OCI-LY7 (cell line): ENCODE data around the gene NUP160. TPM values are rescaled to one million over a fixed set of nuclear protein-coding genes. Genes with fewer than 3 reads are reported as not detected.
A peak's percentile ranks its signal among the peaks of the same experiment; 100 is the strongest.
"Not testable (repeated sequence)": the region's sequence is repeated elsewhere in the genome, so short reads cannot be mapped to it uniquely, and the experiment has no call there.

Experiments used
- BruUV-seq: library from RNA; stranded (reverse); fragments of 400-500 nt; replicated peaks from 2 replicates; lab custom pipeline; 2021; lab: Mats Ljungman, UMichigan
- CTCF ChIA-PET: fragments of 300-600 bp; sonication (Branson Sonifier 250); formaldehyde crosslinking; loops from one replicate; lab custom pipeline; 2022; ENCODE audit warnings: antibody characterized with exemption; ENCODE audit not compliant: unreplicated experiment; lab: Charles Lee
- POLR2A ChIA-PET: fragments of 300-600 bp; sonication (Branson Sonifier 250); formaldehyde crosslinking; loops from one replicate; lab custom pipeline; 2022; ENCODE audit warnings: antibody characterized with exemption; lab: Charles Lee
- DNase-seq: peaks from one replicate; pipeline ENCODE4 v3.0.0-alpha.2; 2015; ENCODE audit warnings: low spot score
- H2AFZ ChIP-seq: fragments of 200-600 bp; sonication (generic), shearing (Covaris generic); 2 replicates; pipeline ENCODE4 v1.6.1; 2014; ENCODE audit warnings: mild to moderate bottlenecking, antibody characterized with exemption, low read length, moderate library complexity
- H3K27ac ChIP-seq: fragments of 200-600 bp; sonication (generic); 2 replicates; pipeline ENCODE4 v1.5.1; 2014; ENCODE audit warnings: mixed run types, low read depth, mild to moderate bottlenecking, moderate library complexity, low read length, inconsistent platforms; ENCODE audit not compliant: poor library complexity, severe bottlenecking
- H3K36me3 ChIP-seq: fragments of 200-600 bp; sonication (generic); 2 replicates; pipeline ENCODE4 v1.6.1; 2014; ENCODE audit warnings: mild to moderate bottlenecking, antibody characterized with exemption, low read length, moderate library complexity, mixed read lengths; ENCODE audit not compliant: insufficient read depth
- H3K4me1 ChIP-seq: fragments of 200-600 bp; sonication (generic); 2 replicates; pipeline ENCODE4 v1.5.1; 2014; ENCODE audit warnings: mild to moderate bottlenecking, low read length; ENCODE audit not compliant: insufficient read depth, poor library complexity, severe bottlenecking
- H3K4me2 ChIP-seq: fragments of 200-600 bp; sonication (generic); 2 replicates; pipeline ENCODE4 v1.6.1; 2014; ENCODE audit warnings: mild to moderate bottlenecking, low read length
- H3K4me3 ChIP-seq: fragments of 200-600 bp; sonication (generic); 2 replicates; pipeline ENCODE4 v1.5.1; 2014; ENCODE audit warnings: mild to moderate bottlenecking, low read depth, low read length; ENCODE audit not compliant: poor library complexity, severe bottlenecking
- H3K79me2 ChIP-seq: fragments of 200-600 bp; sonication (generic); 2 replicates; pipeline ENCODE4 v1.6.1; 2016; ENCODE audit warnings: low read depth, mild to moderate bottlenecking, low read length, moderate library complexity, mixed read lengths; ENCODE audit not compliant: insufficient read depth
- H3K9me2 ChIP-seq: fragments of 200-600 bp; sonication (generic); 2 replicates; pipeline ENCODE4 v1.6.1; 2016; ENCODE audit warnings: mild to moderate bottlenecking, low read length, mixed read lengths; ENCODE audit not compliant: insufficient read depth
- H3K9me3 ChIP-seq: fragments of 200-600 bp; sonication (generic); 2 replicates; pipeline ENCODE4 v1.6.1; 2014; ENCODE audit warnings: mild to moderate bottlenecking, mixed run types, low read length, mixed read lengths
- H4K20me1 ChIP-seq: fragments of 200-600 bp; sonication (generic); 2 replicates; pipeline ENCODE4 v1.6.1; 2014; ENCODE audit warnings: mild to moderate bottlenecking, antibody characterized with exemption, low read length, moderate library complexity, mixed read lengths; ENCODE audit not compliant: insufficient read depth
- CTCF ChIP-seq: fragments of 200-600 bp; sonication (generic); conservative IDR thresholded peaks from 2 replicates; pipeline ENCODE4 v1.5.1; 2014; ENCODE audit warnings: mild to moderate bottlenecking, antibody characterized with exemption, low read length, moderate library complexity, mixed read lengths
- EZH2phosphoT487 ChIP-seq: fragments of 200-600 bp; sonication (generic); IDR thresholded peaks from 2 replicates; pipeline ENCODE4 v1.6.1; 2018; ENCODE audit warnings: low read depth, borderline replicate concordance, mild to moderate bottlenecking, mixed run types, antibody characterized with exemption, low read length, moderate library complexity, mixed read lengths
- intact Hi-C: fragments of 100-400 bp; cut with micrococcal nuclease; formaldehyde crosslinking; loops from one replicate; pipeline ENCODE4 v1.10.0; 2022; ENCODE audit not compliant: unreplicated experiment
- total RNA-seq, 2 experiments: library from RNA; depleted of rRNA in 1 of 2; stranded (reverse); fragments of >200 nt in 1 of 2; shearing (Covaris generic) in 1 of 2; gene quantifications; 2 replicates each; pipeline ENCODE4 v1.2.3, GENCODE V29; 2014 to 2022

The NUP160 gene
- total RNA-seq, 2 experiments from 2014 or later = 32.0 to 70.6 TPM

- no peaks in the 10 kb centered on the region for H3K9me3 ChIP-seq
- no peak overlapping the region for H3K4me2 ChIP-seq
- TF ChIP-seq EZH2phosphoT487 (no peak), CTCF (0 out of 2 replicates have a peak, but pooled peaks have one; percentile 22)
- H4K20me1 ChIP-seq = no peaks in the 10 kb centered on the region
- H3K79me2 ChIP-seq = no peaks in the 10 kb centered on the region
- DNase-seq = no peak
- ChIA-PET POLR2A (no interaction called here), CTCF (no interaction called here)
- no TSS peak for BruUV-seq
- no peaks in the 10 kb centered on the region for H3K36me3 ChIP-seq
- no peak overlapping the region for H2AFZ ChIP-seq
- peaks cover 17% of the 10 kb centered on the region for H3K4me1 ChIP-seq
- no peak overlapping the region for H3K4me3 ChIP-seq
- intact Hi-C loops = no loop called here
- H3K9me2 ChIP-seq = no peaks in the 10 kb centered on the region
- H3K27ac ChIP-seq = no peak overlapping the region
These were observed 46.9 kb upstream of the NUP160 start for GRCh38 chr11:47895035-47895434.

GRCh38 chr11:47892546-47893276, 44.6 kb upstream of the NUP160 start:
- CTCF ChIA-PET, H3K4me1 ChIP-seq, H3K36me3 ChIP-seq, H3K4me3 ChIP-seq, H2AFZ ChIP-seq, H3K9me3 ChIP-seq, DNase-seq, POLR2A ChIA-PET, H3K9me2 ChIP-seq, H3K27ac ChIP-seq, H3K79me2 ChIP-seq, H3K4me2 ChIP-seq, BruUV-seq, H4K20me1 ChIP-seq, intact Hi-C loops: not testable (repeated sequence)

GRCh38 chr11:47891886-47892285, 43.7 kb upstream of the NUP160 start:
- DNase-seq = no peak
- intact Hi-C loops = no loop called here
- CTCF ChIA-PET = no interaction called here
- POLR2A ChIA-PET = interaction anchor here (1.0 kb wide), 1 partner anchor 9 kb away, joined by 3 read pairs; no protein-coding TSS in a partner anchor
- H3K36me3 ChIP-seq = no peaks in the 10 kb centered on the region
- H3K9me2 ChIP-seq = no peaks in the 10 kb centered on the region
- no TSS peak for BruUV-seq
- H3K4me1 ChIP-seq = peaks cover 3% of the 10 kb centered on the region
- no peak overlapping the region for H3K4me3 ChIP-seq
- no peak overlapping the region for H3K27ac ChIP-seq
- H3K9me3 ChIP-seq = no peaks in the 10 kb centered on the region
- no peaks in the 10 kb centered on the region for H4K20me1 ChIP-seq
- TF ChIP-seq CTCF (no peak), EZH2phosphoT487 (no peak)
- no peak overlapping the region for H3K4me2 ChIP-seq
- no peaks in the 10 kb centered on the region for H3K79me2 ChIP-seq
- H2AFZ ChIP-seq = no peak overlapping the region
